OCI-LY3 (cell line): ENCODE data around the gene NPTXR.

Experiments
- H2AFZ ChIP-seq: fragments of 200-600, 300-600 bp; shearing (Covaris generic); 2 replicates; pipeline ENCODE4 v1.6.0; 2014; ENCODE audit warnings: antibody characterized with exemption, low read depth, low read length
- H3K27ac ChIP-seq: fragments of 200-600, 300-600 bp; sonication (generic); 2 replicates; pipeline ENCODE4 v1.5.1; 2014; ENCODE audit warnings: mild to moderate bottlenecking, low read length, moderate library complexity, mixed read lengths
- H3K27me3 ChIP-seq: fragments of 200-600, 300-600 bp; sonication (generic); 2 replicates; pipeline ENCODE4 v1.6.1; 2014; ENCODE audit warnings: low read depth, low read length, mixed read lengths
- H3K36me3 ChIP-seq: fragments of 200-600, 300-600 bp; sonication (generic); replicated peaks from 2 replicates; pipeline ENCODE3; 2014; ENCODE audit warnings: low read depth, low read length, mixed read lengths
- H3K4me1 ChIP-seq: fragments of 300-600, 200-600 bp; sonication (generic); 2 replicates; pipeline ENCODE4 v1.6.1; 2014; ENCODE audit warnings: low read length, mixed read lengths
- H3K4me2 ChIP-seq: fragments of 200-600, 300-600 bp; sonication (generic); 2 replicates; pipeline ENCODE4 v1.6.1; 2014; ENCODE audit warnings: low read length, mixed read lengths
- H3K4me3 ChIP-seq: fragments of 300-600, 200-600 bp; sonication (generic); 2 replicates; pipeline ENCODE4 v1.5.1; 2014; ENCODE audit warnings: antibody characterized with exemption, mild to moderate bottlenecking, low read length, moderate library complexity
- H3K79me2 ChIP-seq: fragments of 300-600, 200-600 bp; shearing (Covaris generic); 2 replicates; pipeline ENCODE4 v1.6.1; 2014; ENCODE audit warnings: mild to moderate bottlenecking, low read length, mixed read lengths
- H3K9ac ChIP-seq: fragments of 300-600, 200-600 bp; shearing (Covaris generic); 2 replicates; pipeline ENCODE4 v1.6.0; 2014; ENCODE audit warnings: mild to moderate bottlenecking, low read length, moderate library complexity
- H3K9me3 ChIP-seq: fragments of 200-600, 300-600 bp; shearing (Covaris generic); 2 replicates; pipeline ENCODE4 v1.6.1; 2014; ENCODE audit warnings: low read length, mixed read lengths; ENCODE audit not compliant: insufficient read depth
- H4K20me1 ChIP-seq: fragments of 200-600, 300-600 bp; sonication (generic); 2 replicates; pipeline ENCODE4 v1.6.1; 2016; ENCODE audit warnings: low read length, mixed read lengths; ENCODE audit not compliant: insufficient read depth
- CTCF ChIP-seq: fragments of 200-600, 300-600 bp; sonication (generic); IDR thresholded peaks from 2 replicates; pipeline ENCODE4 v1.5.1; 2014; ENCODE audit warnings: antibody characterized with exemption, low read length, low read depth
- EZH2phosphoT487 ChIP-seq: fragments of 200-600 bp; shearing (Covaris generic); IDR thresholded peaks from 2 replicates; pipeline ENCODE4 v1.6.1; 2018; ENCODE audit warnings: antibody characterized with exemption, mixed run types, low read depth

NPTXR gene

GRCh38 chr22:38882972-38883622, 39.3 kb upstream of the NPTXR start:
- Histone ChIP-seq H3K9me3 (no peaks in the 10 kb centered on the region), H3K4me2 (no peak overlapping the region), H3K27ac (no peak overlapping the region), H3K4me1 (peaks cover 7% of the 10 kb centered on the region; the same call in 1 of the 2 replicates), H3K4me3 (no peak overlapping the region), H3K36me3 (no peaks in the 10 kb centered on the region), H3K9ac (no peak overlapping the region), H3K27me3 (peaks cover 2% of the 10 kb centered on the region; the same call in 1 of the 2 replicates), H3K79me2 (no peaks in the 10 kb centered on the region), H4K20me1 (no peaks in the 10 kb centered on the region), H2AFZ (no peak overlapping the region)
- TF ChIP-seq CTCF = no peak
- no peak for TF ChIP-seq EZH2phosphoT487

- no peaks in the 10 kb centered on the region for H3K27me3 ChIP-seq
- no peaks in the 10 kb centered on the region for H4K20me1 ChIP-seq
- H3K4me3 ChIP-seq = no peak overlapping the region
- H3K27ac ChIP-seq = no peak overlapping the region
- no peak overlapping the region for H3K4me2 ChIP-seq
- H2AFZ ChIP-seq = no peak overlapping the region
- H3K4me1 ChIP-seq = peaks cover 7% of the 10 kb centered on the region; the same call in 1 of the 2 replicates
- no peaks in the 10 kb centered on the region for H3K9me3 ChIP-seq
- TF ChIP-seq EZH2phosphoT487 (no peak), CTCF (no peak)
- H3K36me3 ChIP-seq = no peaks in the 10 kb centered on the region
- no peaks in the 10 kb centered on the region for H3K79me2 ChIP-seq
- no peak overlapping the region for H3K9ac ChIP-seq
Measured at GRCh38 chr22:38881997-38882879, 38.4 kb upstream of the NPTXR start.

- Histone ChIP-seq H3K4me3 (no peak overlapping the region), H3K4me1 (peaks cover 7% of the 10 kb centered on the region; the same call in 1 of the 2 replicates), H3K27ac (no peak overlapping the region), H3K9ac (no peak overlapping the region), H3K4me2 (no peak overlapping the region), H3K9me3 (no peaks in the 10 kb centered on the region), H4K20me1 (no peaks in the 10 kb centered on the region), H3K79me2 (no peaks in the 10 kb centered on the region), H3K36me3 (no peaks in the 10 kb centered on the region), H3K27me3 (no peaks in the 10 kb centered on the region), H2AFZ (no peak overlapping the region)
- TF ChIP-seq CTCF (no peak), EZH2phosphoT487 (no peak)
Measured at GRCh38 chr22:38881464-38881871, 37.6 kb upstream of the NPTXR start.

- H3K27ac ChIP-seq = no peak overlapping the region
- no peaks in the 10 kb centered on the region for H3K27me3 ChIP-seq
- no peak overlapping the region for H2AFZ ChIP-seq
- H3K4me3 ChIP-seq = no peak overlapping the region
- TF ChIP-seq CTCF (no peak), EZH2phosphoT487 (no peak)
- no peak overlapping the region for H3K4me2 ChIP-seq
- no peak overlapping the region for H3K9ac ChIP-seq
- H3K9me3 ChIP-seq = no peaks in the 10 kb centered on the region
- H3K79me2 ChIP-seq = no peaks in the 10 kb centered on the region
- no peaks in the 10 kb centered on the region for H4K20me1 ChIP-seq
- H3K36me3 ChIP-seq = no peaks in the 10 kb centered on the region
- H3K4me1 ChIP-seq = peaks cover 9% of the 10 kb centered on the region
Measured at GRCh38 chr22:38879961-38880360, 36.1 kb upstream of the NPTXR start.
